Nephron progenitor cell (in vitro differentiated cells): Measurements from ENCODE around the gene RFTN1.

ENCODE experiments used
- DNase-seq: peaks from one replicate; pipeline ENCODE4 v3.0.0; 2021
- H3K27ac Mint-ChIP-seq: 2 replicates; pipeline ENCODE4 v1.8.0; 2021; ENCODE audit warnings: mild to moderate bottlenecking, moderate library complexity, mixed read lengths
- H3K27me3 Mint-ChIP-seq: 2 replicates; pipeline ENCODE4 v1.8.0; 2021; ENCODE audit warnings: mild to moderate bottlenecking, low read depth, mixed read lengths; ENCODE audit not compliant: poor library complexity
- H3K36me3 Mint-ChIP-seq: 2 replicates; pipeline ENCODE4 v1.8.0; 2021; ENCODE audit warnings: low read depth, mixed read lengths
- H3K4me1 Mint-ChIP-seq: 2 replicates; pipeline ENCODE4 v1.8.0; 2021; ENCODE audit warnings: mixed read lengths
- H3K4me3 Mint-ChIP-seq: 2 replicates; pipeline ENCODE4 v1.8.0; 2021; ENCODE audit warnings: mild to moderate bottlenecking, moderate library complexity, mixed read lengths
- H3K9me3 Mint-ChIP-seq: 2 replicates; pipeline ENCODE4 v1.8.0; 2021; ENCODE audit warnings: mild to moderate bottlenecking, moderate library complexity, mixed read lengths
- CTCF ChIP-seq: fragments of 200-600 bp; sonication (generic); IDR thresholded peaks from 2 replicates; pipeline ENCODE4 v1.5.0; 2021; ENCODE audit warnings: antibody characterized with exemption

The RFTN1 gene

GRCh38 chr3:16502347-16502908 is 11.1 kb downstream of the RFTN1 start:
- TF ChIP-seq CTCF = no peak
- DNase-seq = no peak
- Mint-ChIP-seq H3K27me3 (no peaks in the 10 kb centered on the region), H3K27ac (no peak overlapping the region), H3K4me3 (no peak overlapping the region), H3K9me3 (peaks cover 4% of the 10 kb centered on the region), H3K4me1 (peaks cover 25% of the 10 kb centered on the region), H3K36me3 (peaks cover 10% of the 10 kb centered on the region)

GRCh38 chr3:16501376-16501775 is 12.1 kb downstream of the RFTN1 start:
- H3K27me3 Mint-ChIP-seq = no peaks in the 10 kb centered on the region
- H3K27ac Mint-ChIP-seq = no peak overlapping the region
- no peak for TF ChIP-seq CTCF
- H3K4me1 Mint-ChIP-seq = peaks cover 24% of the 10 kb centered on the region
- peaks cover 15% of the 10 kb centered on the region for H3K36me3 Mint-ChIP-seq
- H3K4me3 Mint-ChIP-seq = no peak overlapping the region
- peaks cover 4% of the 10 kb centered on the region for H3K9me3 Mint-ChIP-seq
- DNase-seq = no peak

GRCh38 chr3:16500911-16501310 is 12.6 kb downstream of the RFTN1 start:
- peaks cover 24% of the 10 kb centered on the region for H3K4me1 Mint-ChIP-seq
- no peak overlapping the region for H3K27ac Mint-ChIP-seq
- H3K4me3 Mint-ChIP-seq = no peak overlapping the region
- H3K9me3 Mint-ChIP-seq = peaks cover 4% of the 10 kb centered on the region
- peaks cover 20% of the 10 kb centered on the region for H3K36me3 Mint-ChIP-seq
- TF ChIP-seq CTCF = no peak
- no peaks in the 10 kb centered on the region for H3K27me3 Mint-ChIP-seq
- DNase-seq = no peak

GRCh38 chr3:16500093-16500492 is 13.4 kb downstream of the RFTN1 start:
- Mint-ChIP-seq H3K4me3 (no peak overlapping the region), H3K27ac (no peak overlapping the region), H3K36me3 (peaks cover 17% of the 10 kb centered on the region), H3K27me3 (no peaks in the 10 kb centered on the region), H3K9me3 (peaks cover 4% of the 10 kb centered on the region), H3K4me1 (peaks cover 24% of the 10 kb centered on the region)
- no peak for TF ChIP-seq CTCF
- no peak for DNase-seq

GRCh38 chr3:16499351-16499750 is 14.1 kb downstream of the RFTN1 start:
- H3K9me3 Mint-ChIP-seq = peaks cover 4% of the 10 kb centered on the region
- no peak overlapping the region for H3K27ac Mint-ChIP-seq

More at GRCh38 chr3:16499351-16499750, 14.1 kb downstream of the RFTN1 start:
- DNase-seq = no peak
- Mint-ChIP-seq H3K4me1 (peaks cover 30% of the 10 kb centered on the region), H3K36me3 (peaks cover 15% of the 10 kb centered on the region), H3K4me3 (no peak overlapping the region), H3K27me3 (peaks cover 2% of the 10 kb centered on the region)
- TF ChIP-seq CTCF = no peak
